ENCODE results near the gene SPN.
A peak's percentile ranks its signal among the peaks of the same experiment; 100 is the strongest.
"Not testable (repeated sequence)": the region's sequence is repeated elsewhere in the genome, so short reads cannot be mapped to it uniquely, and the experiment has no call there.

Gene SPN

GRCh38 chr16:29663016-29663806, at the start of gene SPN:
Gene SPN, plus strand, starts transcription at chr16:29663247. Its CDS starts 482 bp downstream, at chr16:29663729.
- DNase-seq, result peak; percentile 73

- peak; percentile 93 for DNase-seq
Measured at GRCh38 chr16:29613307-29614057, 49.6 kb upstream of the SPN start.

- not testable (repeated sequence) for DNase-seq
Measured at GRCh38 chr16:29614691-29615314, 48.2 kb upstream of the SPN start.

GRCh38 chr16:29616127-29616526, 46.9 kb upstream of the SPN start:
- DNase-seq, result not testable (repeated sequence)

GRCh38 chr16:29620591-29620990, 42.5 kb upstream of the SPN start:
- not testable (repeated sequence) for DNase-seq

GRCh38 chr16:29622738-29623137, 40.3 kb upstream of the SPN start:
- not testable (repeated sequence) for DNase-seq

- not testable (repeated sequence) for DNase-seq
Measured at GRCh38 chr16:29623253-29623652, 39.8 kb upstream of the SPN start.

- not testable (repeated sequence) for DNase-seq
Measured at GRCh38 chr16:29625114-29625513, 37.9 kb upstream of the SPN start.

- DNase-seq, result peak; percentile 82
Measured at GRCh38 chr16:29626778-29627331, 36.2 kb upstream of the SPN start.

GRCh38 chr16:29627661-29628075, 35.4 kb upstream of the SPN start:
- not testable (repeated sequence) for DNase-seq

- DNase-seq, result not testable (repeated sequence)
Measured at GRCh38 chr16:29628707-29629106, 34.3 kb upstream of the SPN start.

GRCh38 chr16:29629318-29629717, 33.7 kb upstream of the SPN start:
- DNase-seq, result not testable (repeated sequence)

- not testable (repeated sequence) for DNase-seq
Measured at GRCh38 chr16:29631658-29632057, 31.4 kb upstream of the SPN start.

GRCh38 chr16:29635902-29636301, 27.1 kb upstream of the SPN start:
- not testable (repeated sequence) for DNase-seq

- not testable (repeated sequence) for DNase-seq
Measured at GRCh38 chr16:29636368-29636767, 26.7 kb upstream of the SPN start.

- DNase-seq, result not testable (repeated sequence)
Measured at GRCh38 chr16:29638751-29639150, 24.3 kb upstream of the SPN start.

- DNase-seq, result peak; percentile 30
Measured at GRCh38 chr16:29641561-29641960, 21.5 kb upstream of the SPN start.

- no peak for DNase-seq
Measured at GRCh38 chr16:29643596-29643995, 19.5 kb upstream of the SPN start.

- DNase-seq, result no peak
Measured at GRCh38 chr16:29644338-29644857, 18.6 kb upstream of the SPN start.

- no peak for DNase-seq
Measured at GRCh38 chr16:29644973-29645693, 17.9 kb upstream of the SPN start.

GRCh38 chr16:29645694-29646187, 17.3 kb upstream of the SPN start:
- DNase-seq, result peak; percentile 43

GRCh38 chr16:29646947-29647346, 16.1 kb upstream of the SPN start:
- no peak for DNase-seq
